BE2C (cell line): ENCODE data around the gene OTUB1.

Experiments used
- DNase-seq: peaks from one replicate; pipeline ENCODE4 v3.0.0-alpha.2; 2020
- H3K27me3 ChIP-seq: fragments of 250-450 bp; sonication (Bioruptor Pico); 2 replicates; pipeline ENCODE4 v1.5.1; 2020; ENCODE audit warnings: mild to moderate bottlenecking
- H3K36me3 ChIP-seq: fragments of 250-450 bp; sonication (Bioruptor Pico); 2 replicates; pipeline ENCODE4 v1.5.1; 2020; ENCODE audit warnings: mild to moderate bottlenecking
- H3K4me1 ChIP-seq: fragments of 250-450 bp; sonication (Bioruptor Pico); 2 replicates; pipeline ENCODE4 v1.5.1; 2020
- H3K4me3 ChIP-seq: 2 replicates; pipeline ENCODE4 v1.5.1; 2011; ENCODE audit warnings: low read depth, low read length
- H3K9me3 ChIP-seq: fragments of 250-450 bp; sonication (Bioruptor Pico); 2 replicates; pipeline ENCODE4 v1.5.1; 2020
- TF ChIP-seq, protein P1 (sequence below): IDR thresholded peaks from 2 replicates; pipeline ENCODE4 v1.5.1; 2012; ENCODE audit warnings: mild to moderate bottlenecking, low read depth, low read length

OTUB1 gene

DNA sequence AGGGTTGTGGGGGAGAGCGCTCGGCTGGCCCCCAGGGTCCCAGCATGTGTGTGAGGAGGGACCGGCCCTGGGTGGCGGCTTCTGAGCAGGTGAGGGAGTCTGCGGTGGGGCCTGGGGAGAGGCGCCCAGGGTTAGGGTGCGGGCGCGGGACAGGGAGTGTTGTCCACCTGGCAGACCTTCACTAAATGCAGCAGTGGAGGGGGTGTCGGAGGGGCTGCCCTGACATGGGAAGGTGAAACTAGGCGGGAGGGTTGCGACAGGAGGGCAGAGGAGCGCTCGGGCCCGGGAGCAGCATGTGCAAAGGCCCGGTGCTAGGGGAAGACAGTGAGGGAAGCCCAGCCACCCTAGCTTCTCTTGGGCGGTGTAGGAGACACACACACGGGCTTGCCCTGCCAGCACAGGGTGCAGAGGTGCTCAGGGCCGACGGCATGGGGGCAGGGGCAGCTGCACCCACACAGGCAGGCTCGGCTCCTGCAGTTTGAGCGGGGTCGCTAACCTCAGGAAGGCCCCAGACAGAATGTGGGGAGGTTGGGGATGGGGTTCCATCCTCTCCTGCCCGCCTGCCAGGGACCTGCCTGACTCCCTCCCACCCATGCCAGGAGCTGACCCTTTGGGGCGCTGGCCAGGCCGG is 22.2 kb downstream of the OTUB1 start:
- DNase-seq: no peak
- Histone ChIP-seq H3K4me1 (no peaks in the 10 kb centered on the region), H3K4me3 (no peak overlapping the region), H3K9me3 (no peaks in the 10 kb centered on the region), H3K27me3 (no peaks in the 10 kb centered on the region), H3K36me3 (no peaks in the 10 kb centered on the region)
- TF ChIP-seq, protein P1, sequence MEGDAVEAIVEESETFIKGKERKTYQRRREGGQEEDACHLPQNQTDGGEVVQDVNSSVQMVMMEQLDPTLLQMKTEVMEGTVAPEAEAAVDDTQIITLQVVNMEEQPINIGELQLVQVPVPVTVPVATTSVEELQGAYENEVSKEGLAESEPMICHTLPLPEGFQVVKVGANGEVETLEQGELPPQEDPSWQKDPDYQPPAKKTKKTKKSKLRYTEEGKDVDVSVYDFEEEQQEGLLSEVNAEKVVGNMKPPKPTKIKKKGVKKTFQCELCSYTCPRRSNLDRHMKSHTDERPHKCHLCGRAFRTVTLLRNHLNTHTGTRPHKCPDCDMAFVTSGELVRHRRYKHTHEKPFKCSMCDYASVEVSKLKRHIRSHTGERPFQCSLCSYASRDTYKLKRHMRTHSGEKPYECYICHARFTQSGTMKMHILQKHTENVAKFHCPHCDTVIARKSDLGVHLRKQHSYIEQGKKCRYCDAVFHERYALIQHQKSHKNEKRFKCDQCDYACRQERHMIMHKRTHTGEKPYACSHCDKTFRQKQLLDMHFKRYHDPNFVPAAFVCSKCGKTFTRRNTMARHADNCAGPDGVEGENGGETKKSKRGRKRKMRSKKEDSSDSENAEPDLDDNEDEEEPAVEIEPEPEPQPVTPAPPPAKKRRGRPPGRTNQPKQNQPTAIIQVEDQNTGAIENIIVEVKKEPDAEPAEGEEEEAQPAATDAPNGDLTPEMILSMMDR: no peak

- Histone ChIP-seq H3K9me3 (no peaks in the 10 kb centered on the region), H3K4me1 (no peaks in the 10 kb centered on the region), H3K27me3 (no peaks in the 10 kb centered on the region), H3K36me3 (no peaks in the 10 kb centered on the region), H3K4me3 (no peak overlapping the region)
- TF ChIP-seq, protein P1: no peak
- DNase-seq: no peak
These were observed 22.8 kb downstream of the OTUB1 start for GRCh38 chr11:64008914-64009633.

GRCh38 chr11:64009710-64010109 is 23.5 kb downstream of the OTUB1 start:
- Histone ChIP-seq H3K9me3 (no peaks in the 10 kb centered on the region), H3K4me3 (no peak overlapping the region), H3K27me3 (no peaks in the 10 kb centered on the region), H3K36me3 (no peaks in the 10 kb centered on the region), H3K4me1 (no peaks in the 10 kb centered on the region)
- TF ChIP-seq, protein P1: no peak
- no peak for DNase-seq

GRCh38 chr11:64010783-64011182 is 24.5 kb downstream of the OTUB1 start:
- Histone ChIP-seq H3K27me3 (no peaks in the 10 kb centered on the region), H3K36me3 (no peaks in the 10 kb centered on the region), H3K4me1 (no peaks in the 10 kb centered on the region), H3K9me3 (no peaks in the 10 kb centered on the region), H3K4me3 (no peak overlapping the region)
- TF ChIP-seq, protein P1: no peak
- no peak for DNase-seq

GRCh38 chr11:64011371-64011770 is 25.1 kb downstream of the OTUB1 start:
- no peaks in the 10 kb centered on the region for H3K36me3 ChIP-seq
- no peak overlapping the region for H3K4me3 ChIP-seq
- H3K27me3 ChIP-seq: no peaks in the 10 kb centered on the region
- no peaks in the 10 kb centered on the region for H3K4me1 ChIP-seq
- TF ChIP-seq, protein P1: no peak
- H3K9me3 ChIP-seq: no peaks in the 10 kb centered on the region
- DNase-seq: no peak
